Thyroid gland (tissue), 4 donors: ENCODE data around the gene AFAP1L1.

Experiments
- POLR2A ChIP-seq, 2 donors: fragments of 450-650 bp; IDR thresholded peaks; one replicate each; pipeline ENCODE4 v1.6.1; 2017; ENCODE audit warnings: antibody characterized with exemption in 2 of 2, mild to moderate bottlenecking in 2 of 2, moderate library complexity in 1 of 2
- TF ChIP-seq, protein P1 (sequence below), 6 experiments: fragments of 200-600 bp in 3 of 6; fragments of 450-650 bp in 3 of 6; sonication (generic) in 3 of 6; IDR thresholded peaks; one replicate each; pipeline ENCODE4 v1.5.1; 2016 to 2019; ENCODE audit warnings: antibody characterized with exemption in 6 of 6, mild to moderate bottlenecking in 2 of 6, inconsistent platforms in 1 of 6, moderate library complexity in 1 of 6

DNA sequence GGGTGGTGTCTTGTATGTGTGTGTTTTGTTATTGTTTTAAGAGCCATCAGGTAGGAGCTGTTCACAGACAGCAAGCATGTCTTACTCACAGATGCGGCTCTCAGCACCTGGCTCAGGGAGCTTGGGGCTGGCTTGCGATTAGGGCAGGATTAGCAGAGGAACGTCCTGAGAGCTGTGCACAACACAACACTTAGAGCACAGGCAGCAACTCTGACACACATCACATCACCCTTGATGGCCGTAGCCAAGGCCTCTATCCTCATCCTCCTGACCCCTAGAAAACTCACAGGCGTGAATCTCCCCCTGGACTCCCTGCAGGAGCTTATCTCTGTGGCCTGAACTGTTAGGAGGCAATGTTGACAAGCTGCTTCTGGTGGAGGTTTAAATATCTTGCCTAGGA is 114.5 kb downstream of the AFAP1L1 start:
- TF ChIP-seq, protein P1, sequence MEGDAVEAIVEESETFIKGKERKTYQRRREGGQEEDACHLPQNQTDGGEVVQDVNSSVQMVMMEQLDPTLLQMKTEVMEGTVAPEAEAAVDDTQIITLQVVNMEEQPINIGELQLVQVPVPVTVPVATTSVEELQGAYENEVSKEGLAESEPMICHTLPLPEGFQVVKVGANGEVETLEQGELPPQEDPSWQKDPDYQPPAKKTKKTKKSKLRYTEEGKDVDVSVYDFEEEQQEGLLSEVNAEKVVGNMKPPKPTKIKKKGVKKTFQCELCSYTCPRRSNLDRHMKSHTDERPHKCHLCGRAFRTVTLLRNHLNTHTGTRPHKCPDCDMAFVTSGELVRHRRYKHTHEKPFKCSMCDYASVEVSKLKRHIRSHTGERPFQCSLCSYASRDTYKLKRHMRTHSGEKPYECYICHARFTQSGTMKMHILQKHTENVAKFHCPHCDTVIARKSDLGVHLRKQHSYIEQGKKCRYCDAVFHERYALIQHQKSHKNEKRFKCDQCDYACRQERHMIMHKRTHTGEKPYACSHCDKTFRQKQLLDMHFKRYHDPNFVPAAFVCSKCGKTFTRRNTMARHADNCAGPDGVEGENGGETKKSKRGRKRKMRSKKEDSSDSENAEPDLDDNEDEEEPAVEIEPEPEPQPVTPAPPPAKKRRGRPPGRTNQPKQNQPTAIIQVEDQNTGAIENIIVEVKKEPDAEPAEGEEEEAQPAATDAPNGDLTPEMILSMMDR (IDR thresholded peaks at IDR 0.05): no peak
- no peak for TF ChIP-seq POLR2A (IDR thresholded peaks at IDR 0.05)
